Esophagus muscularis mucosa (tissue), 4 donors: ENCODE measurements around the gene ATG16L2. TPM values are rescaled to one million over a fixed set of nuclear protein-coding genes. Genes with fewer than 3 reads are reported as not detected.

ENCODE experiments used
- DNase-seq: peaks from one replicate; pipeline ENCODE4 v3.0.0-alpha.2; 2017; ENCODE audit errors: extremely low spot score
- H3K27ac ChIP-seq, 4 donors: fragments of 200-600 bp; sonication (generic); replicated peaks in 1 of 4; 1 replicate in 3 of 4; 2 replicates in 1 of 4; pipeline ENCODE4 v1.5.1; 2016 to 2019; ENCODE audit warnings: mild to moderate bottlenecking in 1 of 4
- H3K27me3 ChIP-seq, 4 donors: fragments of 200-600 bp; sonication (generic); one replicate each; pipeline versions ENCODE4 v1.5.1 to v1.6.0; 2016 to 2019
- H3K36me3 ChIP-seq, 4 donors: fragments of 200-600 bp; sonication (generic); one replicate each; pipeline ENCODE4 v1.5.1; 2016 to 2019
- H3K4me1 ChIP-seq, 4 donors: fragments of 200-600 bp; sonication (generic); one replicate each; pipeline ENCODE4 v1.5.1; 2016 to 2019
- H3K4me3 ChIP-seq, 4 donors: fragments of 200-600 bp; sonication (generic); 1 replicate in 2 of 4; 2 replicates in 2 of 4; pipeline ENCODE4 v1.5.1; 2016 to 2019; ENCODE audit warnings: mild to moderate bottlenecking in 4 of 4, moderate library complexity in 1 of 4
- H3K9me3 ChIP-seq, 4 donors: fragments of 200-600 bp; sonication (generic); 1 replicate in 3 of 4; 2 replicates in 1 of 4; pipeline ENCODE4 v1.5.1; 2016 to 2019
- CTCF ChIP-seq, 3 experiments: fragments of 200-600 bp in 2 of 3; fragments of 450-650 bp in 1 of 3; sonication (generic) in 2 of 3; IDR thresholded peaks; one replicate each; pipeline ENCODE4 v1.5.1; 2017 to 2019; ENCODE audit warnings: antibody characterized with exemption in 3 of 3, mild to moderate bottlenecking in 2 of 3, moderate library complexity in 1 of 3
- EP300 ChIP-seq: sonication (generic); formaldehyde crosslinking; IDR thresholded peaks from one replicate; pipeline ENCODE4 v1.6.1; 2017; ENCODE audit warnings: antibody characterized with exemption
- POLR2A ChIP-seq: fragments of 450-650 bp; IDR thresholded peaks from one replicate; pipeline ENCODE4 v1.6.1; 2017; ENCODE audit warnings: antibody characterized with exemption, moderate library complexity, mild to moderate bottlenecking, low read depth
- POLR2AphosphoS5 ChIP-seq, 2 donors: sonication (generic); formaldehyde crosslinking; IDR thresholded peaks; one replicate each; pipeline ENCODE4 v1.6.1; 2017; ENCODE audit warnings: antibody characterized with exemption in 2 of 2
- WGBS: methylation state at CpG from one replicate; pipeline ENCODE4 v1.1.5; 2018; 5-methylcytosine and 5-hydroxymethylcytosine counted together
- intact Hi-C: fragments of 100-400 bp; cut with DNase I; formaldehyde crosslinking; loops from one replicate; pipeline ENCODE4 v1.15.1; 2023
- total RNA-seq, 4 donors: library from RNA; depleted of rRNA; stranded (reverse); fragments of >200 nt; gene quantifications; one replicate each; pipeline versions ENCODE4 v1.1.0 to v1.2.1, GENCODE V29; 2016

ATG16L2 gene
- total RNA-seq, 4 donors from 2014 or later = 11.8 to 19.3 (median 18.2) TPM

- no peaks in the 10 kb centered on the region for H3K27me3 ChIP-seq
- intact Hi-C loops = no loop called here
- peak overlapping the region; percentile 39 to 68 (median 60) for H3K27ac ChIP-seq
- TF ChIP-seq POLR2AphosphoS5 (IDR thresholded peaks at IDR 0.05) (no peak), CTCF (IDR thresholded peaks at IDR 0.05) (no peak), POLR2A (no peak), EP300 (no peak)
- WGBS = 0% methylated on average over 2 of the region's 89 CpGs
- H3K4me1 ChIP-seq = peaks cover 29 to 55% (median 49%) of the 10 kb centered on the region in 4 donors
- H3K9me3 ChIP-seq = no peaks in the 10 kb centered on the region
- peak overlapping the region; percentile 74 to 89 (median 84) for H3K4me3 ChIP-seq
- no peak for DNase-seq
- H3K36me3 ChIP-seq = peaks cover 0 to 5% (median 0%) of the 10 kb centered on the region in 4 donors
These were observed 32.7 kb upstream of the ATG16L2 start for GRCh38 chr11:72781313-72782080.

- Histone ChIP-seq H3K27me3 (no peaks in the 10 kb centered on the region), H3K4me1 (peaks cover 21 to 49% (median 45%) of the 10 kb centered on the region in 4 donors), H3K4me3 (peak overlapping the region; percentile 74 to 89 (median 84)), H3K36me3 (no peaks in the 10 kb centered on the region), H3K9me3 (no peaks in the 10 kb centered on the region), H3K27ac (peak overlapping the region in 2 of 4 donors; percentile 65 to 68)
- intact Hi-C loops = no loop called here
- WGBS = 62% methylated on average over 13 of the region's 14 CpGs
- no peak for DNase-seq
- TF ChIP-seq POLR2AphosphoS5 (IDR thresholded peaks at IDR 0.05) (no peak), EP300 (no peak), POLR2A (no peak), CTCF (IDR thresholded peaks at IDR 0.05) (no peak)
These were observed 31.9 kb upstream of the ATG16L2 start for GRCh38 chr11:72782081-72782920.

- intact Hi-C loops = no loop called here
- WGBS = 100% methylated on average over 2 of the region's 2 CpGs
- no peak overlapping the region for H3K4me3 ChIP-seq
- no peak overlapping the region for H3K27ac ChIP-seq
- H3K4me1 ChIP-seq = peaks cover 18 to 40% (median 35%) of the 10 kb centered on the region in 4 donors
- no peaks in the 10 kb centered on the region for H3K36me3 ChIP-seq
- H3K9me3 ChIP-seq = no peaks in the 10 kb centered on the region
- TF ChIP-seq POLR2AphosphoS5 (IDR thresholded peaks at IDR 0.05) (no peak), CTCF (IDR thresholded peaks at IDR 0.05) (no peak), EP300 (no peak), POLR2A (no peak)
- no peaks in the 10 kb centered on the region for H3K27me3 ChIP-seq
- DNase-seq = no peak
These were observed 30.9 kb upstream of the ATG16L2 start for GRCh38 chr11:72783144-72783905.

- no peak for TF ChIP-seq POLR2AphosphoS5 (IDR thresholded peaks at IDR 0.05)
- no peak for TF ChIP-seq CTCF (IDR thresholded peaks at IDR 0.05)
- no peak for TF ChIP-seq EP300
- no peak for TF ChIP-seq POLR2A
- no peaks in the 10 kb centered on the region for H3K36me3 ChIP-seq
- intact Hi-C loops = no loop called here
- no peak overlapping the region for H3K27ac ChIP-seq
- H3K9me3 ChIP-seq = no peaks in the 10 kb centered on the region
- 93% methylated on average over 10 of the region's 10 CpGs for WGBS
- no peaks in the 10 kb centered on the region for H3K27me3 ChIP-seq
- peaks cover 24 to 31% (median 30%) of the 10 kb centered on the region in 4 donors for H3K4me1 ChIP-seq
- no peak overlapping the region for H3K4me3 ChIP-seq
- no peak for DNase-seq
These were observed 29.5 kb upstream of the ATG16L2 start for GRCh38 chr11:72784662-72785061.
